H9 (cell line): Measurements from ENCODE around the gene COA5. TPM values are rescaled to one million over a fixed set of nuclear protein-coding genes. Genes with fewer than 3 reads are reported as not detected.

Source experiments
- DNase-seq: peaks from one replicate; pipeline ENCODE4 v3.0.0-alpha.2; 2017
- H2AFZ ChIP-seq: one replicate; pipeline ENCODE4 v1.6.1; 2013; ENCODE audit warnings: mild to moderate bottlenecking, low read length, control low read depth, moderate library complexity
- H2AK5ac ChIP-seq: 2 replicates; pipeline ENCODE4 v1.6.1; 2013; ENCODE audit warnings: low read length, control low read depth, mixed read lengths; ENCODE audit not compliant: insufficient read length
- H2BK120ac ChIP-seq: one replicate; pipeline ENCODE4 v1.6.1; 2013; ENCODE audit warnings: low read depth, mild to moderate bottlenecking, low read length, control low read depth, inconsistent platforms; ENCODE audit not compliant: poor library complexity, severe bottlenecking
- H2BK12ac ChIP-seq: 2 replicates; pipeline ENCODE4 v1.6.1; 2013; ENCODE audit warnings: low read length, control low read depth, mixed read lengths, low read depth; ENCODE audit not compliant: insufficient read length
- H2BK15ac ChIP-seq: 2 replicates; pipeline ENCODE4 v1.6.1; 2013; ENCODE audit warnings: low read depth, low read length, control low read depth
- H2BK20ac ChIP-seq: one replicate; pipeline ENCODE4 v1.6.1; 2013; ENCODE audit warnings: low read depth, mild to moderate bottlenecking, low read length, control low read depth, inconsistent platforms; ENCODE audit not compliant: poor library complexity, severe bottlenecking
- H2BK5ac ChIP-seq: 2 replicates; pipeline ENCODE4 v1.6.1; 2013; ENCODE audit warnings: low read length, control low read depth, mixed read lengths; ENCODE audit not compliant: insufficient read length
- H3K14ac ChIP-seq: 2 replicates; pipeline ENCODE4 v1.6.1; 2013; ENCODE audit warnings: low read length, control low read depth; ENCODE audit not compliant: insufficient read depth
- H3K18ac ChIP-seq: 2 replicates; pipeline ENCODE4 v1.6.1; 2013; ENCODE audit warnings: low read depth, mild to moderate bottlenecking, mixed read lengths, low read length, control low read depth; ENCODE audit not compliant: insufficient read length
- H3K23ac ChIP-seq: 2 replicates; pipeline ENCODE4 v1.6.1; 2013; ENCODE audit warnings: low read length, control low read depth, mixed read lengths, low read depth; ENCODE audit not compliant: insufficient read length
- H3K23me2 ChIP-seq: 2 replicates; pipeline ENCODE4 v1.6.1; 2013; ENCODE audit warnings: low read depth, mild to moderate bottlenecking, mixed read lengths, low read length, control low read depth; ENCODE audit not compliant: insufficient read length, poor library complexity, severe bottlenecking
- H3K27ac ChIP-seq: 2 replicates; pipeline ENCODE4 v1.5.1; 2013; ENCODE audit warnings: low read length, control low read depth, mixed read lengths, low read depth; ENCODE audit not compliant: insufficient read length
- H3K27me3 ChIP-seq: 2 replicates; pipeline ENCODE4 v1.6.1; 2013; ENCODE audit warnings: low read length, control low read depth, inconsistent platforms; ENCODE audit not compliant: insufficient read depth
- H3K4ac ChIP-seq: 2 replicates; pipeline ENCODE4 v1.6.1; 2013; ENCODE audit warnings: low read depth, mild to moderate bottlenecking, control low read depth, inconsistent platforms, low read length, moderate library complexity
- H3K4me1 ChIP-seq: 2 replicates; pipeline ENCODE4 v1.6.1; 2013; ENCODE audit warnings: low read length, control low read depth, inconsistent platforms; ENCODE audit not compliant: insufficient read depth
- H3K4me2 ChIP-seq: 2 replicates; pipeline ENCODE4 v1.6.1; 2013; ENCODE audit warnings: low read length, control low read depth, mixed read lengths; ENCODE audit not compliant: insufficient read length, insufficient read depth
- H3K56ac ChIP-seq: 2 replicates; pipeline ENCODE4 v1.6.1; 2013; ENCODE audit warnings: low read depth, mild to moderate bottlenecking, mixed read lengths, low read length, control low read depth; ENCODE audit not compliant: insufficient read length
- H3K79me1 ChIP-seq: 2 replicates; pipeline ENCODE4 v1.6.1; 2013; ENCODE audit warnings: low read depth, mild to moderate bottlenecking, moderate library complexity, low read length, control low read depth, inconsistent platforms; ENCODE audit not compliant: insufficient read depth, poor library complexity, severe bottlenecking
- H3K79me2 ChIP-seq: 2 replicates; pipeline ENCODE4 v1.6.1; 2013; ENCODE audit warnings: low read length, control low read depth, inconsistent platforms; ENCODE audit not compliant: insufficient read depth
- H3K9ac ChIP-seq: 2 replicates; pipeline ENCODE4 v1.6.1; 2013; ENCODE audit warnings: low read length, control low read depth, mixed read lengths; ENCODE audit not compliant: insufficient read length; ENCODE audit errors: extremely low read depth
- H3K9me3 ChIP-seq: one replicate; pipeline ENCODE4 v1.6.1; 2013; ENCODE audit warnings: low read depth, low read length, inconsistent platforms; ENCODE audit not compliant: control insufficient read depth
- H3T11ph ChIP-seq: one replicate; pipeline ENCODE4 v1.6.1; 2013; ENCODE audit warnings: mild to moderate bottlenecking, low read length, control low read depth, inconsistent platforms
- H4K20me1 ChIP-seq: one replicate; pipeline ENCODE4 v1.6.1; 2013; ENCODE audit not compliant: control insufficient read depth, insufficient read length, insufficient read depth
- H4K5ac ChIP-seq: 2 replicates; pipeline ENCODE4 v1.6.1; 2013; ENCODE audit warnings: low read depth, mild to moderate bottlenecking, mixed read lengths, low read length, control low read depth; ENCODE audit not compliant: insufficient read length
- H4K8ac ChIP-seq: replicated peaks from 2 replicates; pipeline ENCODE4 v1.6.1; 2013; ENCODE audit warnings: low read length, control low read depth, mixed read lengths, low read depth; ENCODE audit not compliant: insufficient read length
- H4K91ac ChIP-seq: 2 replicates; pipeline ENCODE4 v1.6.1; 2013; ENCODE audit warnings: low read depth, mild to moderate bottlenecking, moderate library complexity, mixed read lengths, low read length, control low read depth; ENCODE audit not compliant: insufficient read length
- H3K27ac Mint-ChIP-seq, 3 experiments: 2 replicates in 2 of 3; 3 replicates in 1 of 3; pipeline ENCODE4 v1.8.0; 2020 to 2021; ENCODE audit warnings: mixed read lengths in 3 of 3, mild to moderate bottlenecking in 1 of 3, moderate library complexity in 1 of 3
- H3K27me3 Mint-ChIP-seq: 2 replicates; pipeline ENCODE4 v1.8.0; 2021; ENCODE audit warnings: low read depth, mild to moderate bottlenecking, moderate library complexity, mixed read lengths
- H3K36me3 Mint-ChIP-seq, 3 experiments: 2 replicates in 2 of 3; 3 replicates in 1 of 3; pipeline ENCODE4 v1.8.0; 2020 to 2021; ENCODE audit warnings: low read depth in 3 of 3, mixed read lengths in 3 of 3; ENCODE audit not compliant: insufficient read depth in 1 of 3
- H3K4me1 Mint-ChIP-seq, 2 experiments: 2 replicates each; pipeline ENCODE4 v1.8.0; 2020; ENCODE audit warnings: mixed read lengths in 2 of 2
- H3K4me3 Mint-ChIP-seq, 2 experiments: 2 replicates in 1 of 2; 3 replicates in 1 of 2; pipeline ENCODE4 v1.8.0; 2020 to 2021; ENCODE audit warnings: mild to moderate bottlenecking in 2 of 2, mixed read lengths in 2 of 2, moderate library complexity in 1 of 2
- H3K9me3 Mint-ChIP-seq, 2 experiments: 2 replicates in 1 of 2; 3 replicates in 1 of 2; pipeline ENCODE4 v1.8.0; 2020; ENCODE audit warnings: mild to moderate bottlenecking in 2 of 2, mixed read lengths in 2 of 2, moderate library complexity in 1 of 2
- WGBS: extraction: QIAGEN DNeasy Blood & Tissue Kit; methylation state at CpG from one replicate; pipeline ENCODE4 v1.1.7; 2013; ENCODE audit warnings: missing lambda C conversion rate, low lambda C conversion rate, mixed read lengths; ENCODE audit not compliant: insufficient read length; ENCODE audit errors: extremely low coverage; 5-methylcytosine and 5-hydroxymethylcytosine counted together
- total RNA-seq: library from RNA; stranded (reverse); gene quantifications from 2 replicates; pipeline ENCODE4 v1.2.1, GENCODE V29; 2021
- TF ChIP-seq, protein P1 (sequence below): fragments of 200-600 bp; sonication (generic); conservative IDR thresholded peaks from 3 replicates; pipeline ENCODE4 v1.8.0; 2021; ENCODE audit warnings: antibody characterized with exemption, mild to moderate bottlenecking

The COA5 gene
- total RNA-seq, 1 experiment from 2014 or later, result 23.6 TPM

DNA sequence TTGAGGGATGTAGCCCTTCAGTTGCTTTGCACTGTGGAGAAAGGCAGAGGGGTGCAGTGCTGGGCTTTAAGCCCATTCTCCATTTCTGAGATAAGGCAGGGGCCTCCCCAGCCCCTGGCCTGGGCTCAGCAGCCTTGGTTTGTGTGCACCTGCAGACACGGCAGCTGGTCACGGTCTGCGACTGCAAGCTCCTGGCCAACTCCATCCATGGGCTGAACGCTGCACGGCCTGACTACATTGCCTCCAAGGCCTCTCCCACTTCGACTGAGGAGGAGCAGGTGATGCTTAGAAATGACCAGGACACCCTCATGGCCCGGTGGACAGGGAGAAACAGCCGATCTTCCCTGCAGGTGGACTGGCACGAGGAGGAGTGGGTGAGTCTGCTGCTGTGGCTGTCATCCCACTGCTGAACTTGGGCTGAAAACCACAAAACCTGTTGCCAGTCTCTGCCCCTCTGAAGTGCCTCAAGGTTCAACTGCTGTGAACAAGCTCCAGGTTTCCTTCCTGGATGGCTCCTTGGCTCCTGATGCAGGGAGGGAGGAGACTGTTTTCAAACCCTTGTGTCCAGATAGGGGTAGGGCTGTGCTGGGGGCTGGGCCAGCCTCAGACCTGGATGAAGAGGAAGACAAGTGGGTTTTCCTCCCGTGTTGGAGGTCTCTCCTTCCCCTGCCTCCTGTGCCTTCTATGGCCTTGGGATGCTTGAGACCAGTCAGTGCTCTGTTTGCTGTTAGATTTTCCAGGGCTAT lies 54.0 kb downstream of the COA5 start:
- no peak overlapping the region for H2BK120ac ChIP-seq
- H3K4me1 ChIP-seq, result no peaks in the 10 kb centered on the region
- no peaks in the 10 kb centered on the region for H3K23me2 ChIP-seq
- no peak overlapping the region for H2AFZ ChIP-seq
- H3K9me3 ChIP-seq, result no peaks in the 10 kb centered on the region
- H4K20me1 ChIP-seq, result no peaks in the 10 kb centered on the region
- no peak overlapping the region for H3K14ac ChIP-seq
- H3K9ac ChIP-seq, result no peak overlapping the region
- no peaks in the 10 kb centered on the region for H3K4me1 Mint-ChIP-seq
- no peak overlapping the region for H2BK5ac ChIP-seq
- no peak for DNase-seq
- no peak overlapping the region for H3K27ac Mint-ChIP-seq
- no peak overlapping the region for H2AK5ac ChIP-seq
- no peak overlapping the region for H3K23ac ChIP-seq
- no peak overlapping the region for H2BK15ac ChIP-seq
- H2BK12ac ChIP-seq, result no peak overlapping the region
- TF ChIP-seq, protein P1, sequence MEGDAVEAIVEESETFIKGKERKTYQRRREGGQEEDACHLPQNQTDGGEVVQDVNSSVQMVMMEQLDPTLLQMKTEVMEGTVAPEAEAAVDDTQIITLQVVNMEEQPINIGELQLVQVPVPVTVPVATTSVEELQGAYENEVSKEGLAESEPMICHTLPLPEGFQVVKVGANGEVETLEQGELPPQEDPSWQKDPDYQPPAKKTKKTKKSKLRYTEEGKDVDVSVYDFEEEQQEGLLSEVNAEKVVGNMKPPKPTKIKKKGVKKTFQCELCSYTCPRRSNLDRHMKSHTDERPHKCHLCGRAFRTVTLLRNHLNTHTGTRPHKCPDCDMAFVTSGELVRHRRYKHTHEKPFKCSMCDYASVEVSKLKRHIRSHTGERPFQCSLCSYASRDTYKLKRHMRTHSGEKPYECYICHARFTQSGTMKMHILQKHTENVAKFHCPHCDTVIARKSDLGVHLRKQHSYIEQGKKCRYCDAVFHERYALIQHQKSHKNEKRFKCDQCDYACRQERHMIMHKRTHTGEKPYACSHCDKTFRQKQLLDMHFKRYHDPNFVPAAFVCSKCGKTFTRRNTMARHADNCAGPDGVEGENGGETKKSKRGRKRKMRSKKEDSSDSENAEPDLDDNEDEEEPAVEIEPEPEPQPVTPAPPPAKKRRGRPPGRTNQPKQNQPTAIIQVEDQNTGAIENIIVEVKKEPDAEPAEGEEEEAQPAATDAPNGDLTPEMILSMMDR, result no peak
- no peak overlapping the region for H2BK20ac ChIP-seq
- no peak overlapping the region for H3K4ac ChIP-seq
- H3K27me3 Mint-ChIP-seq, result no peaks in the 10 kb centered on the region
- no peak overlapping the region for H3K4me2 ChIP-seq
- no peaks in the 10 kb centered on the region for H3K79me2 ChIP-seq
- no peak overlapping the region for H4K91ac ChIP-seq
- no peaks in the 10 kb centered on the region for H3K27me3 ChIP-seq
- no CpG with 5 or more reads among the region's 10 CpGs for WGBS
- no peaks in the 10 kb centered on the region for H3K9me3 Mint-ChIP-seq
- H3K4me3 Mint-ChIP-seq, result no peak overlapping the region
- H3T11ph ChIP-seq, result no peak overlapping the region
- no peak overlapping the region for H4K5ac ChIP-seq
- H4K8ac ChIP-seq, result no peak overlapping the region
- H3K18ac ChIP-seq, result no peak overlapping the region
- peaks cover 19 to 79% (median 49%) of the 10 kb centered on the region in 3 experiments for H3K36me3 Mint-ChIP-seq
- H3K56ac ChIP-seq, result no peak overlapping the region
- H3K79me1 ChIP-seq, result no peaks in the 10 kb centered on the region
- H3K27ac ChIP-seq, result no peak overlapping the region
